ENCODE results near the gene GORASP2.

DNA sequence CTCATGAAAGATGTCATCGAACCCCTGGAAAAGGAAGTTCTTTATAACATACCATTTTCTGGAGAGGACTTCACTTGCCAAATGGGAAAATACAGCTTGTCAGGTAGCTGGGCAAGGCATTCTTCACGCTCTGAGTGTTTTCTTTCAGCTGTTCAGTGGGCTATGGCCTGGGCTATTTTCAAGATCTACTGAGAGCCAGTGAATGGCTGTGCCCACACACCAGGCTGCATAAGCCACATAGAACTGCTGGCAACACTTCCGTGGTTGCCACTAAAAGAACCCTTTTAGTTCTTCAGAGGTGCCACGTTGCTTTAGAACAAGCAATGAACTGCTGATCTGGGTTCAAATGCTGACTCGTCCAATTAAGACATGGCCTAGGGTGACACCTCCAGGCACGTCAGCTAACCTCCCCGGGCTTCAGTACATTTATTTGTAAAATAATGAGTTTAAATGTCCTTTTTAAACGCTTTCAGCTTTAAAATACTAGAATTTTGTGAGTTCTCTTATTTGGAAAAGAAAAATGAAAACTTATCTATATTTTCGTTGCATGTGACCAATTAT, 36.6 kb upstream of the GORASP2 start:
- no peak for TF ChIP-seq POLR2A (IDR thresholded peaks at IDR 0.05)
- TF ChIP-seq, protein P1, sequence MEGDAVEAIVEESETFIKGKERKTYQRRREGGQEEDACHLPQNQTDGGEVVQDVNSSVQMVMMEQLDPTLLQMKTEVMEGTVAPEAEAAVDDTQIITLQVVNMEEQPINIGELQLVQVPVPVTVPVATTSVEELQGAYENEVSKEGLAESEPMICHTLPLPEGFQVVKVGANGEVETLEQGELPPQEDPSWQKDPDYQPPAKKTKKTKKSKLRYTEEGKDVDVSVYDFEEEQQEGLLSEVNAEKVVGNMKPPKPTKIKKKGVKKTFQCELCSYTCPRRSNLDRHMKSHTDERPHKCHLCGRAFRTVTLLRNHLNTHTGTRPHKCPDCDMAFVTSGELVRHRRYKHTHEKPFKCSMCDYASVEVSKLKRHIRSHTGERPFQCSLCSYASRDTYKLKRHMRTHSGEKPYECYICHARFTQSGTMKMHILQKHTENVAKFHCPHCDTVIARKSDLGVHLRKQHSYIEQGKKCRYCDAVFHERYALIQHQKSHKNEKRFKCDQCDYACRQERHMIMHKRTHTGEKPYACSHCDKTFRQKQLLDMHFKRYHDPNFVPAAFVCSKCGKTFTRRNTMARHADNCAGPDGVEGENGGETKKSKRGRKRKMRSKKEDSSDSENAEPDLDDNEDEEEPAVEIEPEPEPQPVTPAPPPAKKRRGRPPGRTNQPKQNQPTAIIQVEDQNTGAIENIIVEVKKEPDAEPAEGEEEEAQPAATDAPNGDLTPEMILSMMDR (IDR thresholded peaks at IDR 0.05), result no peak

Data from testis (tissue), 2 donors.